GM23248 (cell line): Measurements from ENCODE around the gene UBAC1. TPM values are rescaled to one million over a fixed set of nuclear protein-coding genes. Genes with fewer than 3 reads are reported as not detected.
A peak's percentile ranks its signal among the peaks of the same experiment; 100 is the strongest.

Experiments used
- DNase-seq: peaks from one replicate; pipeline ENCODE4 v3.0.0-alpha.2; 2015
- H2AFZ ChIP-seq: fragments of 200-600 bp; sonication (generic); 2 replicates; pipeline ENCODE4 v1.6.1; 2016; ENCODE audit warnings: antibody characterized with exemption
- H3F3A ChIP-seq: fragments of 200-600 bp; sonication (generic); 2 replicates; pipeline ENCODE4 v1.6.1; 2016; ENCODE audit warnings: mild to moderate bottlenecking, antibody characterized with exemption, mixed run types; ENCODE audit not compliant: insufficient read depth
- H3K27ac ChIP-seq: fragments of 200-600 bp; sonication (generic); 2 replicates; pipeline ENCODE4 v1.5.1; 2016; ENCODE audit warnings: mild to moderate bottlenecking
- H3K27me3 ChIP-seq: fragments of 200-600 bp; sonication (generic); replicated peaks from 2 replicates; pipeline ENCODE4 v1.6.1; 2016; ENCODE audit warnings: mild to moderate bottlenecking; ENCODE audit not compliant: insufficient read depth
- H3K36me3 ChIP-seq: fragments of 200-600 bp; sonication (generic); 2 replicates; pipeline ENCODE4 v1.6.1; 2016; ENCODE audit warnings: low read depth, mild to moderate bottlenecking
- H3K4me1 ChIP-seq: fragments of 200-600 bp; sonication (generic); 2 replicates; pipeline ENCODE4 v1.6.1; 2016; ENCODE audit warnings: mild to moderate bottlenecking; ENCODE audit not compliant: insufficient read depth
- H3K4me2 ChIP-seq: fragments of 200-600 bp; sonication (generic); one replicate; pipeline ENCODE4 v1.6.1; 2016; ENCODE audit warnings: mild to moderate bottlenecking; ENCODE audit not compliant: unreplicated experiment
- H3K4me3 ChIP-seq: fragments of 200-600 bp; sonication (generic); 2 replicates; pipeline ENCODE4 v1.5.1; 2016; ENCODE audit warnings: mild to moderate bottlenecking
- H3K79me2 ChIP-seq: fragments of 200-600 bp; sonication (generic); 2 replicates; pipeline ENCODE4 v1.6.1; 2016; ENCODE audit warnings: mild to moderate bottlenecking; ENCODE audit not compliant: insufficient read depth
- H3K9ac ChIP-seq: fragments of 200-600 bp; sonication (generic); 2 replicates; pipeline ENCODE4 v1.6.1; 2016; ENCODE audit warnings: mild to moderate bottlenecking
- H3K9me2 ChIP-seq: fragments of 200-600 bp; sonication (generic); 2 replicates; pipeline ENCODE4 v1.6.1; 2016; ENCODE audit warnings: mixed run types, mild to moderate bottlenecking, moderate library complexity; ENCODE audit not compliant: insufficient read depth
- H3K9me3 ChIP-seq: fragments of 200-600 bp; sonication (generic); one replicate; pipeline ENCODE4 v1.6.1; 2017; ENCODE audit warnings: low read depth
- H4K20me1 ChIP-seq: fragments of 200-600 bp; sonication (generic); 2 replicates; pipeline ENCODE4 v1.6.0; 2016; ENCODE audit not compliant: insufficient read depth
- EZH2 ChIP-seq: fragments of 200-600 bp; sonication (generic); IDR thresholded peaks from 2 replicates; pipeline ENCODE4 v1.6.1; 2018; ENCODE audit warnings: antibody characterized with exemption, mild to moderate bottlenecking; ENCODE audit not compliant: insufficient read depth, poor library complexity, severe bottlenecking
- EZH2phosphoT487 ChIP-seq: fragments of 200-600 bp; sonication (generic); IDR thresholded peaks from 2 replicates; pipeline ENCODE4 v1.6.1; 2018; ENCODE audit warnings: antibody characterized with exemption, moderate library complexity, mild to moderate bottlenecking, low read depth; ENCODE audit not compliant: insufficient read depth
- WGBS, 2 experiments: methylation state at CpG; one replicate each; pipeline ENCODE4 v1.1.6; 2015 to 2017; ENCODE audit warnings: low lambda C conversion rate in 2 of 2, low coverage in 1 of 2; ENCODE audit errors: missing lambda C conversion rate in 2 of 2; 5-methylcytosine and 5-hydroxymethylcytosine counted together
- in situ Hi-C: fragments of 300-500 bp; cut with MboI; formaldehyde crosslinking; loops from 2 replicates; pipeline ENCODE4 v1.15.0; 2020
- polyA plus RNA-seq: library from polyadenylated mRNA; unstranded; fragments of >200 nt; fragmentation: Nextera tagmentation; extraction: Ambion mirVana; gene quantifications from 2 replicates; pipeline ENCODE4 v1.2.1, GENCODE V29; 2016
- total RNA-seq: library from RNA; depleted of rRNA; stranded (reverse); fragments of >200 nt; shearing (Covaris generic); gene quantifications from 2 replicates; pipeline ENCODE4 v1.2.3, GENCODE V29; 2014

UBAC1 gene
- total and polyA plus RNA-seq, 2 experiments from 2014 or later = 29.4 to 45.9 TPM

GRCh38 chr9:135974220-135974573 lies 13.0 kb upstream of the UBAC1 start:
- in situ Hi-C loops = no loop called here
- TF ChIP-seq EZH2phosphoT487 (no peak), EZH2 (no peak)
- no peaks in the 10 kb centered on the region for H3K79me2 ChIP-seq
- no peak for DNase-seq
- H3K9me3 ChIP-seq = no peaks in the 10 kb centered on the region
- no peaks in the 10 kb centered on the region for H3K36me3 ChIP-seq
- no peaks in the 10 kb centered on the region for H3F3A ChIP-seq
- peaks cover 5% of the 10 kb centered on the region; the same call in 1 of the 2 replicates for H3K27me3 ChIP-seq
- no peak overlapping the region for H3K4me3 ChIP-seq
- WGBS, 2 experiments = 49 to 53% methylated on average over 10 of the region's 10 CpGs
- H3K9ac ChIP-seq = no peak overlapping the region
- H4K20me1 ChIP-seq = no peaks in the 10 kb centered on the region
- no peaks in the 10 kb centered on the region for H3K9me2 ChIP-seq
- no peak overlapping the region for H2AFZ ChIP-seq
- no peak overlapping the region for H3K4me2 ChIP-seq
- H3K4me1 ChIP-seq = no peaks in the 10 kb centered on the region
- H3K27ac ChIP-seq = no peak overlapping the region

GRCh38 chr9:135973277-135974219 lies 12.4 kb upstream of the UBAC1 start:
- in situ Hi-C loops = no loop called here
- 46 to 47% methylated on average over 22 to 23 of the region's 23 CpGs for WGBS, 2 experiments
- H2AFZ ChIP-seq = no peak overlapping the region
- H3K9me3 ChIP-seq = no peaks in the 10 kb centered on the region
- no peak overlapping the region for H3K9ac ChIP-seq
- no peak overlapping the region for H3K4me2 ChIP-seq
- no peaks in the 10 kb centered on the region for H3K36me3 ChIP-seq
- no peak for TF ChIP-seq EZH2
- no peaks in the 10 kb centered on the region for H3F3A ChIP-seq
- no peaks in the 10 kb centered on the region for H3K79me2 ChIP-seq
- no peaks in the 10 kb centered on the region for H3K4me1 ChIP-seq
- no peak for DNase-seq
- H3K27ac ChIP-seq = no peak overlapping the region
- H3K27me3 ChIP-seq = peaks cover 5% of the 10 kb centered on the region; the same call in 1 of the 2 replicates
- H3K4me3 ChIP-seq = no peak overlapping the region
- no peaks in the 10 kb centered on the region for H3K9me2 ChIP-seq
- H4K20me1 ChIP-seq = no peaks in the 10 kb centered on the region

- WGBS, 2 experiments = 36 to 39% methylated on average over 13 of the region's 13 CpGs
- H3K4me2 ChIP-seq = no peak overlapping the region
Measured at GRCh38 chr9:135971892-135972291, 10.7 kb upstream of the UBAC1 start.

DNA sequence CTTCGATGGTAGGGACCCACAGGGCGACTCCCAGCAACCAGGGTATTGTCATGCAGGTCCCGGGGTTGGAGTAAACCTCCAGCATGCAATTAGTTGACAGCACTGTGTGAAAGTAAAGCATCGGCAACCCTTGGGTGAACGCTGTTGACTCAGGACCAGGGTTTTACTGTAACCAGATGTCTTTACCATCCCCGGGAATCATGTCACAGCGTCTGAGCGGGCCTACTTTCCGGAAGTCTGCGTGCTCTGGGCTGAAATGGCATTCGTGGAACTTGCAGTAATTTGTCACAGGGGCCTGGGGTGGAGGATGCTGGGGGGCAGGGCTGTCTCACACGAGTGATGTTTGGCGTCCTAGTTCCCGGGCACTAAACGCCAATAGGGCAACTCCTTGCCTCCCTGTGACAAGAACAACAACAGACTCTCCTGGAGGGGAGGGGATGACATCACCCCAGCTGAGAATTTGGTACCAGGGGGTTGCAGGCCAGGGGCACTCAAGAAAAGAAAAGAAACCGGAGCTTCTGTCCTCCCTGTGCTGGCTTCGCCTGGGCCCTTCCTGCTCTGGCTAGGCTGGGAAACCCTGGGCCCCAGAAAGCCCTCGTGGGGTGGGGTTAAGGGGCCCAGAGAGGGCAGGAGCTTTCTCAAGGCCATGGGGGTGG lies 10.1 kb upstream of the UBAC1 start:
- no peaks in the 10 kb centered on the region for H3K36me3 ChIP-seq
- no peak overlapping the region for H3K9ac ChIP-seq
- H2AFZ ChIP-seq = no peak overlapping the region
- H4K20me1 ChIP-seq = no peaks in the 10 kb centered on the region
- TF ChIP-seq EZH2phosphoT487 (no peak), EZH2 (no peak)
- no peaks in the 10 kb centered on the region for H3K9me3 ChIP-seq
- no peaks in the 10 kb centered on the region for H3K4me1 ChIP-seq
- no peaks in the 10 kb centered on the region for H3F3A ChIP-seq
- DNase-seq = peak; percentile 30
- no peak overlapping the region for H3K4me2 ChIP-seq
- in situ Hi-C loops = no loop called here
- H3K79me2 ChIP-seq = no peaks in the 10 kb centered on the region
- WGBS, 2 experiments = 37% methylated on average over 18 of the region's 18 CpGs
- H3K27me3 ChIP-seq = 0 out of 2 replicates have a peak, but pooled peaks cover 5% of the 10 kb centered on the region
- H3K4me3 ChIP-seq = no peak overlapping the region
- H3K27ac ChIP-seq = no peak overlapping the region
- no peaks in the 10 kb centered on the region for H3K9me2 ChIP-seq

More at GRCh38 chr9:135971892-135972291, 10.7 kb upstream of the UBAC1 start:
- Histone ChIP-seq H3F3A (no peaks in the 10 kb centered on the region), H3K36me3 (no peaks in the 10 kb centered on the region), H3K27ac (no peak overlapping the region), H2AFZ (no peak overlapping the region), H3K4me3 (no peak overlapping the region), H3K9me2 (no peaks in the 10 kb centered on the region), H3K27me3 (0 out of 2 replicates have a peak, but pooled peaks cover 5% of the 10 kb centered on the region), H3K9ac (no peak overlapping the region), H3K9me3 (no peaks in the 10 kb centered on the region), H4K20me1 (no peaks in the 10 kb centered on the region), H3K79me2 (no peaks in the 10 kb centered on the region), H3K4me1 (no peaks in the 10 kb centered on the region)
- TF ChIP-seq EZH2phosphoT487 (no peak), EZH2 (no peak)
- in situ Hi-C loops = no loop called here
- DNase-seq = no peak
